Osteoblast (primary cell): ENCODE results near the gene B3GALT6. TPM values are rescaled to one million over a fixed set of nuclear protein-coding genes. Genes with fewer than 3 reads are reported as not detected.
A peak's percentile ranks its signal among the peaks of the same experiment; 100 is the strongest.

Experiments used
- DNase-seq: peaks from one replicate; pipeline ENCODE4 v3.0.0; 2011; ENCODE audit warnings: low spot score, mixed read lengths; ENCODE audit not compliant: insufficient read length; ENCODE audit errors: missing footprints
- H2AFZ ChIP-seq: 2 replicates; pipeline ENCODE4 v1.6.0; 2011; ENCODE audit warnings: mild to moderate bottlenecking, low read length
- H3K27ac ChIP-seq: 2 replicates; pipeline ENCODE4 v1.5.1; 2011; ENCODE audit warnings: mild to moderate bottlenecking, low read depth, low read length, moderate library complexity
- H3K27me3 ChIP-seq: 2 replicates; pipeline ENCODE4 v1.6.0; 2012; ENCODE audit warnings: mild to moderate bottlenecking, control low read depth, inconsistent platforms, low read length, moderate library complexity; ENCODE audit not compliant: insufficient read depth
- H3K36me3 ChIP-seq: 2 replicates; pipeline ENCODE4 v1.5.1; 2011; ENCODE audit warnings: mild to moderate bottlenecking, low read length, control low read depth, moderate library complexity; ENCODE audit not compliant: insufficient read depth
- H3K4me1 ChIP-seq: 2 replicates; pipeline ENCODE4 v1.5.1; 2011; ENCODE audit warnings: mild to moderate bottlenecking, low read length, control low read depth, moderate library complexity; ENCODE audit not compliant: insufficient read depth
- H3K4me2 ChIP-seq: 2 replicates; pipeline ENCODE4 v1.6.0; 2011; ENCODE audit warnings: mild to moderate bottlenecking, low read length; ENCODE audit not compliant: insufficient read depth
- H3K4me3 ChIP-seq: fragments of 200-600 bp; sonication (generic); 3 replicates; pipeline ENCODE4 v1.5.1; 2012; ENCODE audit warnings: mild to moderate bottlenecking, low read length, inconsistent platforms; ENCODE audit not compliant: insufficient read depth
- H3K79me2 ChIP-seq: 2 replicates; pipeline ENCODE4 v1.6.0; 2012; ENCODE audit warnings: mild to moderate bottlenecking, low read length, control low read depth, inconsistent platforms; ENCODE audit not compliant: insufficient read depth
- H3K9me3 ChIP-seq: 2 replicates; pipeline ENCODE4 v1.5.1; 2011; ENCODE audit warnings: low read depth, low read length, control low read depth
- H4K20me1 ChIP-seq: 2 replicates; pipeline ENCODE4 v1.6.0; 2012; ENCODE audit warnings: mild to moderate bottlenecking, low read length, control low read depth; ENCODE audit not compliant: insufficient read depth
- CTCF ChIP-seq: IDR thresholded peaks from 2 replicates; pipeline ENCODE4 v1.5.1; 2011; ENCODE audit warnings: mild to moderate bottlenecking, low read depth, low read length, moderate library complexity; ENCODE audit errors: extremely low read depth
- total RNA-seq: library from RNA; depleted of rRNA; stranded (reverse); fragments of >200 nt; gene quantifications from 2 replicates; pipeline ENCODE4 v1.2.3, GENCODE V29; 2012

The B3GALT6 gene
- total RNA-seq, 1 donor: 29.7 TPM

GRCh38 chr1:1236945-1237873 lies 5.2 kb downstream of the B3GALT6 start:
- Histone ChIP-seq H3K4me1 (no peaks in the 10 kb centered on the region), H3K27me3 (peaks cover 25% of the 10 kb centered on the region), H2AFZ (no peak overlapping the region), H3K79me2 (peaks cover 18% of the 10 kb centered on the region), H3K9me3 (no peaks in the 10 kb centered on the region), H4K20me1 (peaks cover 4% of the 10 kb centered on the region), H3K36me3 (no peaks in the 10 kb centered on the region), H3K27ac (no peak overlapping the region), H3K4me3 (no peak overlapping the region), H3K4me2 (no peak overlapping the region)
- DNase-seq: peak; percentile 88
- TF ChIP-seq CTCF: no peak

- TF ChIP-seq CTCF: no peak
- peaks cover 11% of the 10 kb centered on the region for H3K79me2 ChIP-seq
- no peak overlapping the region for H3K4me3 ChIP-seq
- H3K27ac ChIP-seq: no peak overlapping the region
- H3K27me3 ChIP-seq: peaks cover 25% of the 10 kb centered on the region
- DNase-seq: peak; percentile 96
- peaks cover 7% of the 10 kb centered on the region for H4K20me1 ChIP-seq
- H2AFZ ChIP-seq: no peak overlapping the region
- H3K4me2 ChIP-seq: no peak overlapping the region
- H3K9me3 ChIP-seq: no peaks in the 10 kb centered on the region
- no peaks in the 10 kb centered on the region for H3K36me3 ChIP-seq
- no peaks in the 10 kb centered on the region for H3K4me1 ChIP-seq
Observed at GRCh38 chr1:1237874-1238701, 6.1 kb downstream of the B3GALT6 start.

- peak; percentile 93 for DNase-seq
- H3K9me3 ChIP-seq: no peaks in the 10 kb centered on the region
- H4K20me1 ChIP-seq: peaks cover 7% of the 10 kb centered on the region
- no peak for TF ChIP-seq CTCF
- H3K4me3 ChIP-seq: no peak overlapping the region
- H3K27ac ChIP-seq: no peak overlapping the region
- no peaks in the 10 kb centered on the region for H3K36me3 ChIP-seq
- peaks cover 4% of the 10 kb centered on the region for H3K79me2 ChIP-seq
- peaks cover 25% of the 10 kb centered on the region for H3K27me3 ChIP-seq
- no peak overlapping the region for H3K4me2 ChIP-seq
- no peaks in the 10 kb centered on the region for H3K4me1 ChIP-seq
- H2AFZ ChIP-seq: no peak overlapping the region
Observed at GRCh38 chr1:1238702-1239178, 6.7 kb downstream of the B3GALT6 start.
